K562 (cell line): ENCODE results near the gene NPFF. TPM values are rescaled to one million over a fixed set of nuclear protein-coding genes. Genes with fewer than 3 reads are reported as not detected.

Source experiments
- ATAC-seq: fragments of 200-7000 bp; cut with Tn5 transposase; 3 replicates; pipeline ENCODE4 v1.9.1; 2020; ENCODE audit warnings: moderate library complexity
- BruUV-seq: library from RNA; stranded (reverse); fragments of 400-500 nt; replicated peaks from 2 replicates; lab custom pipeline; 2021; lab: Mats Ljungman, UMichigan
- CTCF ChIA-PET: fragments of 300-600 bp; formaldehyde crosslinking; extraction: SDS; loops from one replicate; lab custom pipeline; 2021; ENCODE audit warnings: low intra/inter-chr PET ratio; lab: Yijun Ruan, JAX
- POLR2A ChIA-PET: fragments of 300-600, 350-650 bp; sonication (Branson Sonifier 250); formaldehyde crosslinking; extraction: SDS; loops from one replicate; lab custom pipeline; 2021; ENCODE audit warnings: antibody characterized with exemption, inconsistent platforms; lab: Yijun Ruan, JAX
- DNase-seq, 4 experiments: peaks; one replicate each; pipeline versions ENCODE4 v3.0.0 to v3.0.0-alpha.2; 2011 to 2018; ENCODE audit warnings: low spot score in 3 of 4, mixed read lengths in 3 of 4; ENCODE audit errors: extremely low read depth in 1 of 4
- FAIRE-seq: peaks from 2 replicates; lab custom pipeline; 2011; peaks lifted over from hg19 to GRCh38; lab: Jason Lieb, UNC
- H2AFZ ChIP-seq: 2 replicates; pipeline ENCODE4 v1.6.0; 2011; ENCODE audit warnings: low read depth, low read length, control low read depth, inconsistent platforms
- H3K27ac ChIP-seq: fragments of 200-600 bp; 3 replicates; pipeline ENCODE4 v1.8.0; 2011; ENCODE audit warnings: low read depth, mild to moderate bottlenecking, control low read depth, inconsistent platforms, low read length, moderate library complexity, mixed read lengths; ENCODE audit errors: extremely low read depth
- H3K27me3 ChIP-seq, 2 experiments: fragments of 300-600 bp in 1 of 2; 2 replicates in 1 of 2; 3 replicates in 1 of 2; pipeline versions ENCODE4 v1.6.0 to v1.8.0; 2011; ENCODE audit warnings: inconsistent platforms in 2 of 2, low read length in 2 of 2, mild to moderate bottlenecking in 1 of 2, mixed read lengths in 1 of 2, moderate library complexity in 1 of 2; ENCODE audit not compliant: control insufficient read depth in 2 of 2, insufficient read depth in 2 of 2
- H3K36me3 ChIP-seq: fragments of 300-600 bp; 3 replicates; pipeline ENCODE4 v1.8.0; 2011; ENCODE audit warnings: mild to moderate bottlenecking, low read length, inconsistent platforms; ENCODE audit not compliant: control insufficient read depth, insufficient read depth
- H3K4me1 ChIP-seq, 2 experiments: fragments of 200-600 bp in 1 of 2; replicated peaks in 1 of 2; 2 replicates in 1 of 2; 3 replicates in 1 of 2; pipeline versions ENCODE4 v1.5.1 to v1.8.0; 2011; ENCODE audit warnings: inconsistent platforms in 2 of 2, low read length in 2 of 2, mild to moderate bottlenecking in 1 of 2, mixed read lengths in 1 of 2, moderate library complexity in 1 of 2; ENCODE audit not compliant: control insufficient read depth in 2 of 2, insufficient read depth in 2 of 2
- H3K4me2 ChIP-seq: 2 replicates; pipeline ENCODE4 v1.6.1; 2011; ENCODE audit warnings: low read length, control low read depth, inconsistent platforms, mixed read lengths; ENCODE audit not compliant: insufficient read depth
- H3K4me3 ChIP-seq: fragments of 200-600 bp; sonication (generic), shearing (Covaris generic); 2 replicates; pipeline ENCODE4 v1.5.1; 2016; ENCODE audit warnings: control low read depth, inconsistent platforms
- H3K79me2 ChIP-seq: fragments of 200-600 bp; 3 replicates; pipeline ENCODE4 v1.8.0; 2011; ENCODE audit warnings: low read length, inconsistent platforms; ENCODE audit not compliant: control insufficient read depth, insufficient read depth
- H3K9ac ChIP-seq, 2 experiments: 2 replicates each; pipeline versions ENCODE4 v1.6.0 to v1.6.1; 2011; ENCODE audit warnings: low read depth in 2 of 2, low read length in 2 of 2, control low read depth in 1 of 2, inconsistent platforms in 1 of 2, mild to moderate bottlenecking in 1 of 2, mixed read lengths in 1 of 2; ENCODE audit not compliant: insufficient read depth in 1 of 2
- H3K9me1 ChIP-seq: one replicate; pipeline ENCODE4 v1.6.0; 2011; ENCODE audit warnings: inconsistent platforms, mild to moderate bottlenecking, low read length, moderate library complexity; ENCODE audit not compliant: control insufficient read depth, insufficient read depth
- H3K9me3 ChIP-seq: replicated peaks from 2 replicates; pipeline ENCODE4 v1.5.1; 2011; ENCODE audit warnings: low read depth, low read length, inconsistent platforms; ENCODE audit not compliant: control insufficient read depth, insufficient read depth
- H4K20me1 ChIP-seq: replicated peaks from 2 replicates; pipeline ENCODE4 v1.6.1; 2011; ENCODE audit warnings: low read length, inconsistent platforms, mixed read lengths; ENCODE audit not compliant: control insufficient read depth, insufficient read depth
- ATF2 ChIP-seq: sonication (generic); formaldehyde crosslinking; IDR thresholded peaks from 2 replicates; pipeline ENCODE4 v1.8.1; 2022; ENCODE audit warnings: missing genetic modification reagents
- ATF4 ChIP-seq: fragments of 450-650 bp; formaldehyde crosslinking; IDR thresholded peaks from 2 replicates; pipeline ENCODE4 v1.4.0; 2022; ENCODE audit warnings: mild to moderate bottlenecking, moderate library complexity
- DPF2 ChIP-seq: fragments of 450-650 bp; IDR thresholded peaks from 2 replicates; pipeline ENCODE4 v1.6.1; 2016
- FOXJ3 ChIP-seq: sonication (generic); formaldehyde crosslinking; IDR thresholded peaks from 2 replicates; pipeline ENCODE4 v1.4.0; 2020; ENCODE audit warnings: mild to moderate bottlenecking, missing genetic modification reagents
- MEIS2 ChIP-seq: fragments of 450-650 bp; IDR thresholded peaks from 2 replicates; pipeline ENCODE4 v1.6.1; 2014; ENCODE audit warnings: mild to moderate bottlenecking; ENCODE audit not compliant: partially characterized antibody
- NR2C1 ChIP-seq, 2 experiments: fragments of 450-650 bp; IDR thresholded peaks; 2 replicates each; pipeline ENCODE4 v1.6.1; 2017; ENCODE audit warnings: mild to moderate bottlenecking in 2 of 2, antibody characterized with exemption in 1 of 2, inconsistent platforms in 1 of 2, missing compliant biosample characterization in 1 of 2, missing genetic modification characterization in 1 of 2
- OTX1 ChIP-seq: fragments of 450-650 bp; formaldehyde crosslinking; IDR thresholded peaks from 2 replicates; pipeline ENCODE4 v1.4.0; 2022; ENCODE audit warnings: mild to moderate bottlenecking
- PBX2 ChIP-seq, 2 experiments: IDR thresholded peaks in 1 of 2; conservative IDR thresholded peaks in 1 of 2; 2 replicates each; pipeline ENCODE4 v1.6.1; 2016; ENCODE audit warnings: low read depth in 2 of 2, mild to moderate bottlenecking in 1 of 2, missing compliant biosample characterization in 1 of 2, missing genetic modification characterization in 1 of 2, moderate library complexity in 1 of 2
- PKNOX1 ChIP-seq: fragments of 450-650 bp; IDR thresholded peaks from 2 replicates; pipeline ENCODE4 v1.6.1; 2016
- RFX5 ChIP-seq: IDR thresholded peaks from 2 replicates; pipeline ENCODE4 v1.6.1; 2011; ENCODE audit warnings: low read depth, mild to moderate bottlenecking, improper control_type of control experiment, low read length
- SOX6 ChIP-seq: fragments of 450-650 bp; IDR thresholded peaks from 2 replicates; pipeline ENCODE4 v1.6.1; 2014; ENCODE audit warnings: mild to moderate bottlenecking
- TRIM24 ChIP-seq, 2 experiments: fragments of 450-650 bp; IDR thresholded peaks; 2 replicates each; pipeline ENCODE4 v1.6.1; 2016
- ZNF584 ChIP-seq: fragments of 200-800 bp; sonication (Bioruptor generic); IDR thresholded peaks from 2 replicates; pipeline ENCODE4 v1.6.1; 2016; ENCODE audit warnings: low read depth, mild to moderate bottlenecking, missing genetic modification characterization, missing compliant biosample characterization
- ZNF589 ChIP-seq: fragments of 200-800 bp; sonication (Bioruptor generic); IDR thresholded peaks from 2 replicates; pipeline ENCODE4 v1.6.1; 2016; ENCODE audit warnings: low read depth, missing genetic modification characterization, missing compliant biosample characterization
- ZNF766 ChIP-seq: fragments of 200-800 bp; sonication (Bioruptor generic); conservative IDR thresholded peaks from 2 replicates; pipeline ENCODE4 v1.6.1; 2016; ENCODE audit warnings: missing genetic modification characterization, missing compliant biosample characterization
- WGBS: fragments of 100-300 bp; shearing (Covaris generic); methylation state at CpG from one replicate; pipeline ENCODE4 v1.1.6; 2016; ENCODE audit warnings: low coverage, mixed read lengths; ENCODE audit not compliant: insufficient coverage; ENCODE audit errors: missing lambda C conversion rate; 5-methylcytosine and 5-hydroxymethylcytosine counted together
- in situ Hi-C: fragments of 300-500 bp; cut with MboI; formaldehyde crosslinking; loops from 4 replicates; pipeline ENCODE4 v1.15.0; 2018; ENCODE audit warnings: inconsistent platforms, mixed read lengths
- intact Hi-C: fragments of 100-400 bp; cut with micrococcal nuclease; formaldehyde crosslinking; loops from 2 replicates; pipeline ENCODE4 v1.14.2; 2022
- polyA plus RNA-seq, 8 experiments: library from polyadenylated mRNA; depleted of rRNA in 4 of 8; stranded (reverse) in 5 of 8; unstranded in 3 of 8; fragments of >200 nt; fragmentation: Nextera tagmentation in 2 of 8; fragmentation: Illumina TruSeq in 1 of 8; extraction: Ambion mirVana in 2 of 8; extraction: Trizol in 1 of 8; gene quantifications; 2 replicates each; pipeline versions ENCODE4 v1.2.1 to v1.2.3, GENCODE V29; 2011 to 2014; ENCODE audit warnings: inconsistent platforms in 1 of 8, missing spikeins in 1 of 8
- total RNA-seq, 7 experiments: library from RNA; depleted of rRNA in 6 of 7; stranded (reverse); fragments of >200 nt in 6 of 7; fragmentation: Illumina TruSeq in 2 of 7; extraction: Trizol in 2 of 7; gene quantifications; 2 replicates each; pipeline versions ENCODE4 v1.2.1 to v1.2.3, GENCODE V29; 2011 to 2021; ENCODE audit warnings: low replicate concordance in 1 of 7

The NPFF gene
- total and polyA plus RNA-seq, 9 of the 15 experiments (the other 6 are each of a cell fraction or from before 2014, with no cell fraction given): 0.15 to 1.2 (median 0.55) TPM; not detected in 6

GRCh38 chr12:53538209-53538689 is 31.0 kb upstream of the NPFF start:
- Histone ChIP-seq H3K36me3 (peaks cover 57% of the 10 kb centered on the region; the same call in 2 of the 3 replicates), H3K9me3 (no peaks in the 10 kb centered on the region), H4K20me1 (no peaks in the 10 kb centered on the region), H3K9me1 (no peaks in the 10 kb centered on the region), H3K79me2 (no peaks in the 10 kb centered on the region), H3K4me3 (no peak overlapping the region), H3K9ac (no peak overlapping the region), H3K27ac (no peak overlapping the region), H2AFZ (no peak overlapping the region), H3K4me2 (no peak overlapping the region), H3K4me1 (no peaks in the 10 kb centered on the region), H3K27me3 (no peaks in the 10 kb centered on the region)
- 10% methylated on average over 1 of the region's 1 CpG for WGBS
- ChIA-PET CTCF (no interaction called here), POLR2A (interaction anchor here (0.8 to 0.9 kb wide), 2 partner anchors 12 to 65 kb away, joined by 3 read pairs; no protein-coding TSS in a partner anchor)
- DNase-seq: no peak
- no TSS peak for BruUV-seq
- ATAC-seq: peak; percentile 88
- intact Hi-C loops: no loop called here
- in situ Hi-C loops: no loop called here
- no peak for FAIRE-seq
- TF ChIP-seq OTX1: no peak
- peak; percentile 90 for TF ChIP-seq SOX6
- TF ChIP-seq MEIS2: peak; percentile 68
- TF ChIP-seq FOXJ3 (CRISPR knock-in tag): no peak
- peak; percentile 50; the same call in 1 of the 2 replicates for TF ChIP-seq PKNOX1
- no peak for TF ChIP-seq ATF2
- TF ChIP-seq ZNF584: peak; percentile 82; the same call in 1 of the 2 replicates
- peak; percentile 45; the same call in 1 of the 2 replicates for TF ChIP-seq DPF2
- TF ChIP-seq RFX5: no peak
- peak; percentile 89 for TF ChIP-seq ZNF589 (CRISPR knock-in tag)
- peak; percentile 93 for TF ChIP-seq ZNF766 (CRISPR knock-in tag)
- TF ChIP-seq PBX2 (CRISPR knock-in tag; IDR thresholded peaks at IDR 0.05; ENCODE audit: low read depth): no peak
- TF ChIP-seq PBX2 (tag; conservative IDR thresholded peaks at IDR 0.05; ENCODE audit: low read depth): peak; percentile 60
- no peak for TF ChIP-seq NR2C1 (IDR thresholded peaks at IDR 0.05)
- TF ChIP-seq NR2C1 (tag; IDR thresholded peaks at IDR 0.05): 0 out of 2 replicates have a peak, but pooled peaks have one; percentile 43
- TF ChIP-seq TRIM24 (IDR thresholded peaks at IDR 0.05): peak in 1 of 2 experiments; percentile 24; a peak in 1 of 4 replicates
- peak; percentile 79; the same call in 1 of the 2 replicates for TF ChIP-seq ATF4
